Hair follicular keratinocyte (primary cell): ENCODE results near the gene RUNDC1. TPM values are rescaled to one million over a fixed set of nuclear protein-coding genes. Genes with fewer than 3 reads are reported as not detected.

ENCODE experiments used
- total RNA-seq: library from RNA; depleted of rRNA; stranded (reverse); fragments of >200 nt; gene quantifications from 2 replicates; pipeline ENCODE4 v1.2.3, GENCODE V29; 2015

The RUNDC1 gene
- 8.2 and 9.3 TPM in 2 replicates for total RNA-seq

GRCh38 chr17:42980274-42980765 lies at the start of gene RUNDC1:
Gene RUNDC1, plus strand, starts transcription at chr17:42980565. Its CDS starts 12 bp downstream, at chr17:42980577.

GRCh38 chr17:42964161-42964932 lies 16.0 kb upstream of the RUNDC1 start, which contains the start of gene AARSD1:
Gene AARSD1, minus strand, starts transcription at chr17:42964454. Its CDS starts 14 bp downstream, at chr17:42964440.

GRCh38 chr17:42979511-42980273 lies 673 bp upstream of the RUNDC1 start, which contains the start of gene PTGES3L:
Gene PTGES3L, minus strand, starts transcription at chr17:42980080. Its CDS starts 27 bp downstream, at chr17:42980053.

GRCh38 chr17:42997984-42998938 lies 17.9 kb downstream of the RUNDC1 start, which contains the start of gene RPL27:
Gene RPL27, plus strand, starts transcription at chr17:42998419. Its CDS starts 332 bp downstream, at chr17:42998751.

GRCh38 chr17:43006639-43007551 lies 26.5 kb downstream of the RUNDC1 start, which contains the start of gene IFI35:
Gene IFI35, plus strand, starts transcription at chr17:43006784. Its CDS starts 164 bp downstream, at chr17:43006948.

GRCh38 chr17:43021741-43022512 lies 41.6 kb downstream of the RUNDC1 start, which contains the start of gene VAT1:
Gene VAT1, minus strand, starts transcription at chr17:43022385. Its CDS starts 63 bp downstream, at chr17:43022322.

GRCh38 chr17:43024407-43025289 lies 44.3 kb downstream of the RUNDC1 start, which contains the start of gene RND2:
Gene RND2, plus strand, starts transcription at chr17:43025231. Its CDS starts 117 bp downstream, at chr17:43025348.

Other genes with a start within 250 kb of the RUNDC1 start
- gene EZH1, start 235.5 kb upstream of the RUNDC1 start, total RNA-seq = 5.0 and 12.8 TPM in 2 replicates
- 2.3 TPM in 1 of 2 replicates, not detected in the other for gene RAMP2, start 219.3 kb upstream of the RUNDC1 start, total RNA-seq
- gene VPS25, start 207.1 kb upstream of the RUNDC1 start, total RNA-seq = 111 and 147 TPM in 2 replicates
- gene WNK4, start 200.0 kb upstream of the RUNDC1 start, total RNA-seq = 2.1 and 6.2 TPM in 2 replicates
- gene COA3, start 181.9 kb upstream of the RUNDC1 start, total RNA-seq = 57.3 and 83.3 TPM in 2 replicates
- not detected in 2 replicates for gene CNTD1, start 181.7 kb upstream of the RUNDC1 start, total RNA-seq
- gene BECN1, start 156.3 kb upstream of the RUNDC1 start, total RNA-seq = 77.5 and 93.3 TPM in 2 replicates
- gene PSME3, start 147.2 kb upstream of the RUNDC1 start, total RNA-seq = 80.7 and 143 TPM in 2 replicates
- gene AOC2, start 136.0 kb upstream of the RUNDC1 start, total RNA-seq = 0.55 and 0.84 TPM in 2 replicates
- 0.08 and 0.31 TPM in 2 replicates for gene AOC3, start 129.4 kb upstream of the RUNDC1 start, total RNA-seq
- not detected in 2 replicates for gene G6PC1, start 79.8 kb upstream of the RUNDC1 start, total RNA-seq
- 25.8 and 40.6 TPM in 2 replicates for gene AARSD1, start 16.1 kb upstream of the RUNDC1 start, total RNA-seq
- 0.19 TPM in 1 of 2 replicates, not detected in the other for gene PTGES3L, start 485 bp upstream of the RUNDC1 start, total RNA-seq
- 2,008 and 2,439 TPM in 2 replicates for gene RPL27, start 17.9 kb downstream of the RUNDC1 start, total RNA-seq
- 9.9 and 16.0 TPM in 2 replicates for gene IFI35, start 26.2 kb downstream of the RUNDC1 start, total RNA-seq
- gene VAT1, start 41.8 kb downstream of the RUNDC1 start, total RNA-seq = 116 and 173 TPM in 2 replicates
- gene RND2, start 44.7 kb downstream of the RUNDC1 start, total RNA-seq = 0.08 and 0.23 TPM in 2 replicates
- 11.2 and 33.5 TPM in 2 replicates for gene BRCA1, start 144.8 kb downstream of the RUNDC1 start, total RNA-seq
- gene NBR1, start 190.6 kb downstream of the RUNDC1 start, total RNA-seq = 52.2 and 64.7 TPM in 2 replicates
- gene TMEM106A, start 231.3 kb downstream of the RUNDC1 start, total RNA-seq = 1.5 and 1.6 TPM in 2 replicates
- gene CCDC200, start 248.1 kb downstream of the RUNDC1 start, total RNA-seq = not detected in 2 replicates